SK-MEL-5 (cell line): ENCODE measurements around the gene SIRPB1. TPM values are rescaled to one million over a fixed set of nuclear protein-coding genes. Genes with fewer than 3 reads are reported as not detected.
"Not testable (repeated sequence)": the region's sequence is repeated elsewhere in the genome, so short reads cannot be mapped to it uniquely, and the experiment has no call there.

ENCODE experiments used
- DNase-seq: peaks from one replicate; pipeline ENCODE4 v3.0.0-alpha.2; 2016; ENCODE audit warnings: low read depth, low spot score
- in situ Hi-C: cut with HindIII; loops from 2 replicates; pipeline ENCODE4 v1.10.0; 2016; ENCODE audit warnings: low sequenced_read_pairs, high pct_unique_total_duplicates, low pct_unique_long_range_greater_than_20kb
- total RNA-seq: library from RNA; depleted of rRNA; stranded (reverse); fragments of >200 nt; shearing (Covaris generic); gene quantifications from 2 replicates; pipeline ENCODE4 v1.2.3, GENCODE V29; 2014

Gene SIRPB1
- total RNA-seq, 1 experiment from 2014 or later: 0.98 TPM

GRCh38 chr20:1644101-1644962 lies 24.5 kb upstream of the SIRPB1 start:
- in situ Hi-C loops: no loop called here
- DNase-seq: no peak

GRCh38 chr20:1638643-1639042 lies 18.8 kb upstream of the SIRPB1 start:
- in situ Hi-C loops, DNase-seq: not testable (repeated sequence)

GRCh38 chr20:1637755-1638154 lies 17.9 kb upstream of the SIRPB1 start:
- in situ Hi-C loops: no loop called here
- no peak for DNase-seq

GRCh38 chr20:1637226-1637625 lies 17.4 kb upstream of the SIRPB1 start:
- in situ Hi-C loops: no loop called here
- DNase-seq: no peak

- no peak for DNase-seq
- in situ Hi-C loops: no loop called here
Measured at GRCh38 chr20:1636621-1637020, 16.8 kb upstream of the SIRPB1 start.

GRCh38 chr20:1635291-1635979 lies 15.6 kb upstream of the SIRPB1 start:
- in situ Hi-C loops: no loop called here
- DNase-seq: no peak

GRCh38 chr20:1633535-1633934 lies 13.7 kb upstream of the SIRPB1 start:
- in situ Hi-C loops: no loop called here
- no peak for DNase-seq

- in situ Hi-C loops: no loop called here
- DNase-seq: no peak
Measured at GRCh38 chr20:1632178-1632577, 12.4 kb upstream of the SIRPB1 start.

GRCh38 chr20:1631309-1632151 lies 11.7 kb upstream of the SIRPB1 start:
- no peak for DNase-seq
- in situ Hi-C loops: no loop called here

- in situ Hi-C loops: no loop called here
- no peak for DNase-seq
Measured at GRCh38 chr20:1630186-1630585, 10.4 kb upstream of the SIRPB1 start.

- in situ Hi-C loops: no loop called here
- no peak for DNase-seq
Measured at GRCh38 chr20:1629321-1629720, 9.5 kb upstream of the SIRPB1 start.

GRCh38 chr20:1628621-1629020 lies 8.8 kb upstream of the SIRPB1 start:
- DNase-seq: no peak
- in situ Hi-C loops: no loop called here

- in situ Hi-C loops: no loop called here
- DNase-seq: no peak
Measured at GRCh38 chr20:1627200-1627550, 7.4 kb upstream of the SIRPB1 start.

GRCh38 chr20:1626528-1627199 lies 6.9 kb upstream of the SIRPB1 start:
- in situ Hi-C loops: no loop called here

GRCh38 chr20:1625083-1625690 lies 5.4 kb upstream of the SIRPB1 start:
- in situ Hi-C loops: no loop called here
- peak; percentile 0 for DNase-seq

More at GRCh38 chr20:1626528-1627199, 6.9 kb upstream of the SIRPB1 start:
- peak; percentile 0 for DNase-seq

GRCh38 chr20:1623501-1624205 lies 3.8 kb upstream of the SIRPB1 start:
- in situ Hi-C loops: no loop called here
- DNase-seq: peak; percentile 0

GRCh38 chr20:1622450-1622849 lies 2.6 kb upstream of the SIRPB1 start:
- no peak for DNase-seq
- in situ Hi-C loops: no loop called here
